ENCODE results near the gene COL6A6.

The COL6A6 gene

GRCh38 chr3:130519754-130520153, 2.8 kb downstream of the COL6A6 start:
- no peak for DNase-seq
- Histone ChIP-seq H4K12ac (ENCODE audit: low read depth, low read length) (no peak overlapping the region), H4K91ac (ENCODE audit: low read depth, low read length) (no peak overlapping the region), H3K9me3 (ENCODE audit: insufficient read depth, low read depth, low read length) (no peaks in the 10 kb centered on the region), H2BK5ac (ENCODE audit: low read depth, low read length, poor library complexity) (no peak overlapping the region), H4K8ac (ENCODE audit: low read depth, low read length) (no peak overlapping the region), H3K4me1 (ENCODE audit: control insufficient read depth in 1 of 2, insufficient read depth in 2 of 2, low read length in 2 of 2) (peaks cover 2% of the 10 kb centered on the region in 2 experiments), H2AK5ac (ENCODE audit: low read length) (no peak overlapping the region), H3K79me1 (ENCODE audit: low read length) (peaks cover 2% of the 10 kb centered on the region), H3K27ac (ENCODE audit: low read depth, low read length) (no peak overlapping the region), H3K4me3 (ENCODE audit: low read depth, low read length) (no peak overlapping the region), H3K23ac (ENCODE audit: low read length) (no peak overlapping the region), H2BK12ac (ENCODE audit: low read length) (no peak overlapping the region), H2AFZ (ENCODE audit: insufficient read depth, low read length, poor library complexity) (no peak overlapping the region), H3K9ac (ENCODE audit: low read length) (no peak overlapping the region), H3K18ac (ENCODE audit: low read length) (no peak overlapping the region), H3K14ac (ENCODE audit: low read length) (no peak overlapping the region), H2BK120ac (ENCODE audit: insufficient read depth, low read length, poor library complexity) (no peak overlapping the region), H3K79me2 (ENCODE audit: control insufficient read depth, insufficient read depth, low read length, poor library complexity) (no peaks in the 10 kb centered on the region), H3K36me3 (ENCODE audit: control insufficient read depth in 1 of 2, insufficient read depth in 2 of 2, low read length in 2 of 2) (no peaks in the 10 kb centered on the region), H3K27me3 (ENCODE audit: insufficient read depth, low read length) (peaks cover 4% of the 10 kb centered on the region), H3K4ac (ENCODE audit: low read depth, low read length) (no peak overlapping the region), H3K4me2 (ENCODE audit: low read length) (no peak overlapping the region)
- no CpG with 5 or more reads among the region's 4 CpGs for WGBS (ENCODE audit: extremely low coverage, insufficient coverage, insufficient read length)

- no peak overlapping the region for H2AK5ac ChIP-seq (ENCODE audit: low read length)
- no peaks in the 10 kb centered on the region for H3K9me3 ChIP-seq (ENCODE audit: insufficient read depth, low read depth, low read length)
- H3K79me1 ChIP-seq (ENCODE audit: low read length) = no peaks in the 10 kb centered on the region
- no peak overlapping the region for H3K4ac ChIP-seq (ENCODE audit: low read depth, low read length)
- H3K18ac ChIP-seq (ENCODE audit: low read length) = no peak overlapping the region
- H3K79me2 ChIP-seq (ENCODE audit: control insufficient read depth, insufficient read depth, low read length, poor library complexity) = no peaks in the 10 kb centered on the region
- no peak overlapping the region for H3K9ac ChIP-seq (ENCODE audit: low read length)
- H2BK12ac ChIP-seq (ENCODE audit: low read length) = no peak overlapping the region
- no peak overlapping the region for H4K8ac ChIP-seq (ENCODE audit: low read depth, low read length)
- H3K4me3 ChIP-seq (ENCODE audit: low read depth, low read length) = no peak overlapping the region
- H3K36me3 ChIP-seq (ENCODE audit: control insufficient read depth in 1 of 2, insufficient read depth in 2 of 2, low read length in 2 of 2) = no peaks in the 10 kb centered on the region
- H3K4me2 ChIP-seq (ENCODE audit: low read length) = no peak overlapping the region
- H3K27me3 ChIP-seq (ENCODE audit: insufficient read depth, low read length) = no peaks in the 10 kb centered on the region
- peaks cover 2% of the 10 kb centered on the region in 2 experiments for H3K4me1 ChIP-seq (ENCODE audit: control insufficient read depth in 1 of 2, insufficient read depth in 2 of 2, low read length in 2 of 2)
- no peak overlapping the region for H4K91ac ChIP-seq (ENCODE audit: low read depth, low read length)
- no peak overlapping the region for H3K27ac ChIP-seq (ENCODE audit: low read depth, low read length)
- DNase-seq = no peak
- no peak overlapping the region for H4K12ac ChIP-seq (ENCODE audit: low read depth, low read length)
- H2BK120ac ChIP-seq (ENCODE audit: insufficient read depth, low read length, poor library complexity) = no peak overlapping the region
- H2AFZ ChIP-seq (ENCODE audit: insufficient read depth, low read length, poor library complexity) = no peak overlapping the region
- WGBS (ENCODE audit: extremely low coverage, insufficient coverage, insufficient read length) = no CpG with 5 or more reads among the region's 2 CpGs
- no peak overlapping the region for H2BK5ac ChIP-seq (ENCODE audit: low read depth, low read length, poor library complexity)
- no peak overlapping the region for H3K23ac ChIP-seq (ENCODE audit: low read length)
- no peak overlapping the region for H3K14ac ChIP-seq (ENCODE audit: low read length)
Observed at GRCh38 chr3:130522399-130522798, 5.4 kb downstream of the COL6A6 start.

GRCh38 chr3:130527426-130527825, 10.4 kb downstream of the COL6A6 start:
- no peak overlapping the region for H3K23ac ChIP-seq (ENCODE audit: low read length)
- no peak overlapping the region for H4K91ac ChIP-seq (ENCODE audit: low read depth, low read length)
- no peaks in the 10 kb centered on the region for H3K79me2 ChIP-seq (ENCODE audit: control insufficient read depth, insufficient read depth, low read length, poor library complexity)
- H4K12ac ChIP-seq (ENCODE audit: low read depth, low read length) = no peak overlapping the region
- no peak overlapping the region for H3K4me3 ChIP-seq (ENCODE audit: low read depth, low read length)
- no peak overlapping the region for H2BK5ac ChIP-seq (ENCODE audit: low read depth, low read length, poor library complexity)
- no CpG with 5 or more reads among the region's 1 CpG for WGBS (ENCODE audit: extremely low coverage, insufficient coverage, insufficient read length)
- no peaks in the 10 kb centered on the region for H3K79me1 ChIP-seq (ENCODE audit: low read length)
- H3K4ac ChIP-seq (ENCODE audit: low read depth, low read length) = no peak overlapping the region
- H3K4me1 ChIP-seq (ENCODE audit: control insufficient read depth in 1 of 2, insufficient read depth in 2 of 2, low read length in 2 of 2) = peaks cover 0 to 3% of the 10 kb centered on the region in 2 experiments
- H3K27ac ChIP-seq (ENCODE audit: low read depth, low read length) = no peak overlapping the region
- no peak overlapping the region for H3K9ac ChIP-seq (ENCODE audit: low read length)
- no peak overlapping the region for H3K18ac ChIP-seq (ENCODE audit: low read length)
- no peak overlapping the region for H2BK12ac ChIP-seq (ENCODE audit: low read length)
- H4K8ac ChIP-seq (ENCODE audit: low read depth, low read length) = no peak overlapping the region
- H2BK120ac ChIP-seq (ENCODE audit: insufficient read depth, low read length, poor library complexity) = no peak overlapping the region
- no peaks in the 10 kb centered on the region for H3K9me3 ChIP-seq (ENCODE audit: insufficient read depth, low read depth, low read length)
- no peak overlapping the region for H2AK5ac ChIP-seq (ENCODE audit: low read length)
- no peak for DNase-seq
- no peaks in the 10 kb centered on the region for H3K27me3 ChIP-seq (ENCODE audit: insufficient read depth, low read length)
- H2AFZ ChIP-seq (ENCODE audit: insufficient read depth, low read length, poor library complexity) = no peak overlapping the region
- H3K14ac ChIP-seq (ENCODE audit: low read length) = no peak overlapping the region
- no peak overlapping the region for H3K4me2 ChIP-seq (ENCODE audit: low read length)
- no peaks in the 10 kb centered on the region for H3K36me3 ChIP-seq (ENCODE audit: control insufficient read depth in 1 of 2, insufficient read depth in 2 of 2, low read length in 2 of 2)

GRCh38 chr3:130528120-130528519, 11.1 kb downstream of the COL6A6 start:
- WGBS (ENCODE audit: extremely low coverage, insufficient coverage, insufficient read length) = no CpG with 5 or more reads among the region's 1 CpG
- H4K12ac ChIP-seq (ENCODE audit: low read depth, low read length) = no peak overlapping the region

More at GRCh38 chr3:130528120-130528519, 11.1 kb downstream of the COL6A6 start:
- Histone ChIP-seq H3K4ac (ENCODE audit: low read depth, low read length) (no peak overlapping the region), H2BK12ac (ENCODE audit: low read length) (no peak overlapping the region), H3K4me1 (ENCODE audit: control insufficient read depth in 1 of 2, insufficient read depth in 2 of 2, low read length in 2 of 2) (peaks cover 0 to 3% of the 10 kb centered on the region in 2 experiments), H3K27ac (ENCODE audit: low read depth, low read length) (no peak overlapping the region), H4K8ac (ENCODE audit: low read depth, low read length) (no peak overlapping the region), H3K79me1 (ENCODE audit: low read length) (no peaks in the 10 kb centered on the region), H3K27me3 (ENCODE audit: insufficient read depth, low read length) (no peaks in the 10 kb centered on the region), H2AK5ac (ENCODE audit: low read length) (no peak overlapping the region), H2BK5ac (ENCODE audit: low read depth, low read length, poor library complexity) (no peak overlapping the region), H3K36me3 (ENCODE audit: control insufficient read depth in 1 of 2, insufficient read depth in 2 of 2, low read length in 2 of 2) (no peaks in the 10 kb centered on the region), H3K79me2 (ENCODE audit: control insufficient read depth, insufficient read depth, low read length, poor library complexity) (no peaks in the 10 kb centered on the region), H4K91ac (ENCODE audit: low read depth, low read length) (no peak overlapping the region), H2BK120ac (ENCODE audit: insufficient read depth, low read length, poor library complexity) (no peak overlapping the region), H3K23ac (ENCODE audit: low read length) (no peak overlapping the region), H3K4me2 (ENCODE audit: low read length) (no peak overlapping the region), H3K14ac (ENCODE audit: low read length) (no peak overlapping the region), H3K4me3 (ENCODE audit: low read depth, low read length) (no peak overlapping the region), H3K9me3 (ENCODE audit: insufficient read depth, low read depth, low read length) (no peaks in the 10 kb centered on the region), H3K18ac (ENCODE audit: low read length) (no peak overlapping the region), H2AFZ (ENCODE audit: insufficient read depth, low read length, poor library complexity) (no peak overlapping the region), H3K9ac (ENCODE audit: low read length) (no peak overlapping the region)
- DNase-seq = no peak

Measured in trophoblast cell (in vitro differentiated cells and primary cell).